ENCODE data around the gene ID3. TPM values are rescaled to one million over a fixed set of nuclear protein-coding genes. Genes with fewer than 3 reads are reported as not detected.

Gene ID3
- total and polyA plus RNA-seq, 2 of the 8 experiments (the other 6 are each of a cell fraction or from before 2014, with no cell fraction given), result 240 to 304 TPM

- no peak for TF ChIP-seq ATF2 (IDR thresholded peaks at IDR 0.05; ENCODE audit: low read length)
- TF ChIP-seq EGR1 (IDR thresholded peaks at IDR 0.05; ENCODE audit: borderline replicate concordance, low read depth, low read length), result no peak
- no peak for TF ChIP-seq GTF2F1 (IDR thresholded peaks at IDR 0.05; ENCODE audit: borderline replicate concordance, low read depth, low read length)
- no peak for TF ChIP-seq SP4 (IDR thresholded peaks at IDR 0.05; ENCODE audit: low read length)
- TF ChIP-seq TEAD4 (IDR thresholded peaks at IDR 0.05; ENCODE audit: low read depth, low read length), result no peak
These were observed 995 bp downstream of the ID3 start (continued) for GRCh38 chr1:23558140-23558871.

Data from H1 (cell line).